B cell (primary cell): Measurements from ENCODE around the gene DLG2.

ENCODE experiments used
- EZH2 ChIP-seq: IDR thresholded peaks from 2 replicates; pipeline ENCODE4 v1.6.1; 2012; ENCODE audit warnings: borderline replicate concordance, low read depth, mild to moderate bottlenecking, moderate library complexity, low read length; ENCODE audit not compliant: insufficient read depth, poor library complexity, severe bottlenecking
- TF ChIP-seq, protein P1 (sequence below): fragments of 200-600 bp; IDR thresholded peaks from one replicate; pipeline ENCODE4 v1.8.0; 2022; ENCODE audit warnings: antibody characterized with exemption, mild to moderate bottlenecking

DNA sequence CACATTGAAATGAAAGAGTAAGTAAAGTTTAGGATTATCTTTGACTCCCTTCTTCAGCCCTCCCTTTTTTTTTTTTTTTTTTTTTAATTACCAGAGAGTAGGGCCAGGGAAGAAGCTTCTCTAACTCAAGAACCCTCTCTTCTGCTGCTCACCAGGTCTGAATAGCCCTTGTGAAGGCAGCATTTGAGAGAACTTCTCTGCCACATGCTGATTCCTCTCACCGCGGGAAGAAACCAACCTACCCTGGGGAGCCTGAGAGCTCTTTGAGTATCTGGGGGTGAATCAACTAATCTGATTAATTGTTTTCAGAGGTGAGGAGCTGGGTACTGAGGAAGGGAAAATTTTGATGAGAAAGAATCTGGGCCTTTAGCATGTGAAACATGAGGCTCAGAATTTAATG is 1906.5 kb downstream of the DLG2 start:
- TF ChIP-seq, protein P1, sequence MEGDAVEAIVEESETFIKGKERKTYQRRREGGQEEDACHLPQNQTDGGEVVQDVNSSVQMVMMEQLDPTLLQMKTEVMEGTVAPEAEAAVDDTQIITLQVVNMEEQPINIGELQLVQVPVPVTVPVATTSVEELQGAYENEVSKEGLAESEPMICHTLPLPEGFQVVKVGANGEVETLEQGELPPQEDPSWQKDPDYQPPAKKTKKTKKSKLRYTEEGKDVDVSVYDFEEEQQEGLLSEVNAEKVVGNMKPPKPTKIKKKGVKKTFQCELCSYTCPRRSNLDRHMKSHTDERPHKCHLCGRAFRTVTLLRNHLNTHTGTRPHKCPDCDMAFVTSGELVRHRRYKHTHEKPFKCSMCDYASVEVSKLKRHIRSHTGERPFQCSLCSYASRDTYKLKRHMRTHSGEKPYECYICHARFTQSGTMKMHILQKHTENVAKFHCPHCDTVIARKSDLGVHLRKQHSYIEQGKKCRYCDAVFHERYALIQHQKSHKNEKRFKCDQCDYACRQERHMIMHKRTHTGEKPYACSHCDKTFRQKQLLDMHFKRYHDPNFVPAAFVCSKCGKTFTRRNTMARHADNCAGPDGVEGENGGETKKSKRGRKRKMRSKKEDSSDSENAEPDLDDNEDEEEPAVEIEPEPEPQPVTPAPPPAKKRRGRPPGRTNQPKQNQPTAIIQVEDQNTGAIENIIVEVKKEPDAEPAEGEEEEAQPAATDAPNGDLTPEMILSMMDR = no peak
- no peak for TF ChIP-seq EZH2
